Smooth muscle cell (in vitro differentiated cells): ENCODE measurements around the gene FBXW7. TPM values are rescaled to one million over a fixed set of nuclear protein-coding genes. Genes with fewer than 3 reads are reported as not detected.

Source experiments
- DNase-seq: peaks from one replicate; lab custom pipeline; 2025; ENCODE audit not compliant: unreplicated experiment; lab: John Stamatoyannopoulos, UW
- H2AFZ ChIP-seq: fragments of 200-600 bp; sonication (generic); 2 replicates; pipeline ENCODE4 v1.6.0; 2016; ENCODE audit warnings: antibody characterized with exemption, low read depth, mild to moderate bottlenecking
- H3F3A ChIP-seq: fragments of 200-600 bp; sonication (generic); 2 replicates; pipeline ENCODE4 v1.6.0; 2017; ENCODE audit warnings: antibody characterized with exemption, low read depth
- H3K27ac ChIP-seq: fragments of 200-600 bp; sonication (generic); 2 replicates; pipeline ENCODE4 v1.5.1; 2016; ENCODE audit warnings: low read depth, mild to moderate bottlenecking
- H3K27me3 ChIP-seq: fragments of 200-600 bp; sonication (generic); 2 replicates; pipeline ENCODE4 v1.6.1; 2016; ENCODE audit warnings: low read depth, mild to moderate bottlenecking
- H3K36me3 ChIP-seq: fragments of 200-600 bp; sonication (generic); 2 replicates; pipeline ENCODE4 v1.5.1; 2016; ENCODE audit warnings: low read depth
- H3K4me1 ChIP-seq: fragments of 200-600 bp; sonication (generic); 2 replicates; pipeline ENCODE4 v1.5.1; 2016; ENCODE audit warnings: low read depth
- H3K4me2 ChIP-seq: fragments of 200-600 bp; sonication (generic); 2 replicates; pipeline ENCODE4 v1.6.0; 2016; ENCODE audit warnings: mild to moderate bottlenecking
- H3K4me3 ChIP-seq: fragments of 200-600 bp; sonication (generic); 2 replicates; pipeline ENCODE4 v1.5.1; 2016; ENCODE audit warnings: mild to moderate bottlenecking
- H3K79me2 ChIP-seq: fragments of 200-600 bp; sonication (generic); 2 replicates; pipeline ENCODE4 v1.6.0; 2016; ENCODE audit warnings: low read depth, mild to moderate bottlenecking
- H3K9ac ChIP-seq: fragments of 200-600 bp; sonication (generic); 2 replicates; pipeline ENCODE4 v1.6.0; 2016; ENCODE audit warnings: low read depth
- H3K9me3 ChIP-seq: fragments of 200-600 bp; sonication (generic); replicated peaks from 2 replicates; pipeline ENCODE4 v1.5.1; 2016; ENCODE audit warnings: low read depth
- H4K20me1 ChIP-seq: fragments of 200-600 bp; sonication (generic); 2 replicates; pipeline ENCODE4 v1.6.0; 2016; ENCODE audit warnings: low read depth
- WGBS: methylation state at CpG from one replicate; pipeline ENCODE4 v1.1.7; 2016; ENCODE audit warnings: low lambda C conversion rate; 5-methylcytosine and 5-hydroxymethylcytosine counted together
- polyA plus RNA-seq: library from polyadenylated mRNA; unstranded; fragments of >200 nt; fragmentation: Nextera tagmentation; extraction: Ambion mirVana; gene quantifications from 2 replicates; pipeline ENCODE4 v1.2.1, GENCODE V29; 2016
- total RNA-seq: library from RNA; depleted of rRNA; stranded (reverse); fragments of >200 nt; gene quantifications from 2 replicates; pipeline ENCODE4 v1.2.3, GENCODE V29; 2014
- TF ChIP-seq, protein P1 (sequence below): fragments of 200-600 bp; sonication (generic); IDR thresholded peaks from 2 replicates; pipeline ENCODE4 v1.5.1; 2017; ENCODE audit warnings: borderline replicate concordance, mild to moderate bottlenecking, antibody characterized with exemption; ENCODE audit not compliant: insufficient read depth, poor library complexity, severe bottlenecking

FBXW7 gene
- total and polyA plus RNA-seq, 2 experiments from 2014 or later, result 16.4 to 31.6 TPM

DNA sequence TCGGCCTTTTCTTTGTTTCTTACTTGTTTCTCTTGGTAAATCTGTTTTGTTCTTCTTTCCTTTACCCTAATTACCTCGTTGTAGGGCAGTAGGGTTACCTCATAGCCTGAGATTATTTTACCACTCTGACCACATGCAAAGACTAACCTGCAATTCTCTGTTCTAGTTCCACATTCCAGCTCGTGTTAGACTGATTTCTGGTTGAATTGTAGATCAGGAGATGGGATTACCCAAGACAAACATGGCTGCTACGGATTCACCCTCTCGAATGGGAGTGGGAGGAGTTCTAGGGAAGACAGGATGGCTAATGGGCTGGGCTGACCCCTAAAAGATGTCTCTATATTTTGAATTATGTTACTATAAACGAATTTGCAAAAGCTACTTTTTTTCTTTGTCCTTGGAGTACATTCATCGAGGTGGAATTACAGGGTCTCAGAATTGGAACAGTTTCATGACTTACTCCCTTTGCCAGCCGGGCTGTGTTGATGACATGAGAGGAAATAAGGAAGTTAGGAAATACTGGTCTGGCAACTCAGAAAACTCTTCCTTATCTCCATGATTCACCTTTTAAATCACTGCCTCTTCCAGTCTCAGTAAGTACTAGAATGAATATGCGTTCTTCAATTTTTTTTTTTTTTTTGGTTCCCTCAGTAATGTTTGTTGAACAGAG is 36.7 kb upstream of the FBXW7 start:
- peak overlapping the region; percentile 61 for H3K9ac ChIP-seq
- H2AFZ ChIP-seq, result peak overlapping the region; percentile 78
- H3K36me3 ChIP-seq, result no peaks in the 10 kb centered on the region
- H3F3A ChIP-seq, result no peaks in the 10 kb centered on the region
- WGBS, result 47% methylated on average over 9 of the region's 9 CpGs
- no peaks in the 10 kb centered on the region for H3K27me3 ChIP-seq
- no peaks in the 10 kb centered on the region for H3K9me3 ChIP-seq
- H4K20me1 ChIP-seq, result no peaks in the 10 kb centered on the region
- H3K4me1 ChIP-seq, result peaks cover 5% of the 10 kb centered on the region
- TF ChIP-seq, protein P1, sequence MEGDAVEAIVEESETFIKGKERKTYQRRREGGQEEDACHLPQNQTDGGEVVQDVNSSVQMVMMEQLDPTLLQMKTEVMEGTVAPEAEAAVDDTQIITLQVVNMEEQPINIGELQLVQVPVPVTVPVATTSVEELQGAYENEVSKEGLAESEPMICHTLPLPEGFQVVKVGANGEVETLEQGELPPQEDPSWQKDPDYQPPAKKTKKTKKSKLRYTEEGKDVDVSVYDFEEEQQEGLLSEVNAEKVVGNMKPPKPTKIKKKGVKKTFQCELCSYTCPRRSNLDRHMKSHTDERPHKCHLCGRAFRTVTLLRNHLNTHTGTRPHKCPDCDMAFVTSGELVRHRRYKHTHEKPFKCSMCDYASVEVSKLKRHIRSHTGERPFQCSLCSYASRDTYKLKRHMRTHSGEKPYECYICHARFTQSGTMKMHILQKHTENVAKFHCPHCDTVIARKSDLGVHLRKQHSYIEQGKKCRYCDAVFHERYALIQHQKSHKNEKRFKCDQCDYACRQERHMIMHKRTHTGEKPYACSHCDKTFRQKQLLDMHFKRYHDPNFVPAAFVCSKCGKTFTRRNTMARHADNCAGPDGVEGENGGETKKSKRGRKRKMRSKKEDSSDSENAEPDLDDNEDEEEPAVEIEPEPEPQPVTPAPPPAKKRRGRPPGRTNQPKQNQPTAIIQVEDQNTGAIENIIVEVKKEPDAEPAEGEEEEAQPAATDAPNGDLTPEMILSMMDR, result no peak
- no peak overlapping the region for H3K4me3 ChIP-seq
- no peaks in the 10 kb centered on the region for H3K79me2 ChIP-seq
- H3K27ac ChIP-seq, result peak overlapping the region; percentile 94
- H3K4me2 ChIP-seq, result peak overlapping the region; percentile 72
- DNase-seq, result no peak

DNA sequence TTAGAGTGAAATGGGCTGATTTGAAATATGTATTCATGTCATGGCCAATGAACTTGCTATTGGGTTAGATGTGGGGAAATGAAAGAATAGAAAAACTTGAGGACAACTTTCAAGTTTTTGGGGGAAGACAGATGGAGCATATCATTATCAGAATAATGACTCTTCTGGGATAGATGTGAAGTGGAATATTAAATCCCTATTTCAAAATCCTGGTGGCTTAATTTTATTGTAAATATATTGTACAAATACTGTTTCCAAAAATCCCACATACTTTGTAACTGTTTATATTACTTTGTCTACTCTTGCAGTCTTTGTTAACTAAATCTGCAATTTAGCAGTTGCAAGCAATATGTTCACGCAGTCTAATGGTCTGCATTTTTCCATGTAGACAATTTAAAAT is 35.9 kb upstream of the FBXW7 start:
- peaks cover 5% of the 10 kb centered on the region for H3K4me1 ChIP-seq
- no peaks in the 10 kb centered on the region for H3F3A ChIP-seq
- H3K9ac ChIP-seq, result no peak overlapping the region
- H3K27ac ChIP-seq, result peak overlapping the region; percentile 94
- H3K79me2 ChIP-seq, result no peaks in the 10 kb centered on the region
- H3K4me2 ChIP-seq, result peak overlapping the region; percentile 72
- H2AFZ ChIP-seq, result no peak overlapping the region
- H3K4me3 ChIP-seq, result no peak overlapping the region
- no peaks in the 10 kb centered on the region for H3K36me3 ChIP-seq
- no peaks in the 10 kb centered on the region for H4K20me1 ChIP-seq
- H3K27me3 ChIP-seq, result no peaks in the 10 kb centered on the region
- 85% methylated on average over 1 of the region's 1 CpG for WGBS
- TF ChIP-seq, protein P1, result no peak
- DNase-seq, result no peak
- H3K9me3 ChIP-seq, result no peaks in the 10 kb centered on the region

DNA sequence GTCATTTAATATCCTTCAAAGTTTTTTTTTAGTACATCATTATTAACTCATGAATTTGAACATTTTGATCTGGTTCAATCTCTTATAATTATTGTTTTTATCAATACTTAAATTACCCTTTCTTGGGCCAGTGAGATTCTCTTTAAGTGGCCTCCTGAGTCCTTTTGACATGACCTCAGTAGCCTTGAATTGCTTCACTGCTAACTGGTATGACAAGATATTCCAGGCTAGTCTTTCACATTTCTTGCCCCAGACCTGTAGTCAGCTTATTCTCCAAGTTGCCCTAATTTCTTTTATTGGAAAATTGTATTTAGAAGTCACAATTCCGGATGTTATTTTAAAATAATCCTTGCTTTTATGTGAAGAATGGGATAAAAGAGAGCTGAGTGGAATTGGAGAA is 35.4 kb upstream of the FBXW7 start:
- TF ChIP-seq, protein P1, result no peak
- DNase-seq, result no peak
- Histone ChIP-seq H3K4me1 (peaks cover 5% of the 10 kb centered on the region), H3K4me3 (no peak overlapping the region), H3K36me3 (no peaks in the 10 kb centered on the region), H3F3A (no peaks in the 10 kb centered on the region), H3K4me2 (no peak overlapping the region), H2AFZ (no peak overlapping the region), H3K79me2 (no peaks in the 10 kb centered on the region), H3K27ac (no peak overlapping the region), H4K20me1 (no peaks in the 10 kb centered on the region), H3K9ac (no peak overlapping the region), H3K27me3 (no peaks in the 10 kb centered on the region), H3K9me3 (no peaks in the 10 kb centered on the region)
- 89% methylated on average over 1 of the region's 1 CpG for WGBS

DNA sequence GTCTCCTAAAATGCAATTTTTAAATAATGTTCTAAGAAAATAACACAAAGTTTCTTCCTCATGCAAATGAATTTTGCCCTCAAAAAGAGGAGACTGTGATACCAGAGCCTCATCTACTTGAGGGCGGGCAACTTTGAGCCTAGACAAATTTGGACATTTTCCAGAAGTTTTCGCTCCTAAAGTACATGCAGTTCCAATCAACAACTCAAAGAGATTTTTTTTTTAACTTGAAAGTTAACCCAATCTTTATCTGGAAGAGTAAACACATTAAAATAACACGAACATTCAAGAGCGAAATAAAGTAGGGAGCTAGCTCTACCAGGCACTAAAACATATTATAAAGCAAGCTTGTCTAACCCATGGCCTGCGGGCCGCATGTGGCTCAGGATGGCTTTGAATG is 29.4 kb upstream of the FBXW7 start:
- H3K9me3 ChIP-seq, result no peaks in the 10 kb centered on the region
- no peaks in the 10 kb centered on the region for H3K4me1 ChIP-seq
- 51% methylated on average over 6 of the region's 6 CpGs for WGBS
- H3K36me3 ChIP-seq, result no peaks in the 10 kb centered on the region
- H3K4me2 ChIP-seq, result no peak overlapping the region
- no peaks in the 10 kb centered on the region for H3K79me2 ChIP-seq
- H3K9ac ChIP-seq, result no peak overlapping the region
- no peak for DNase-seq
- H3K27ac ChIP-seq, result no peak overlapping the region
- no peak overlapping the region for H3K4me3 ChIP-seq
- peak overlapping the region; percentile 24 for H2AFZ ChIP-seq
- TF ChIP-seq, protein P1, result no peak
- H4K20me1 ChIP-seq, result no peaks in the 10 kb centered on the region
- no peaks in the 10 kb centered on the region for H3F3A ChIP-seq
- no peaks in the 10 kb centered on the region for H3K27me3 ChIP-seq
